Retinal pigment epithelial cell (primary cell): ENCODE measurements around the gene NKX2-2.

Experiments
- DNase-seq: peaks from one replicate; pipeline ENCODE4 v3.0.0-alpha.2; 2010; ENCODE audit warnings: low read depth
- H3K4me3 ChIP-seq: 2 replicates; pipeline ENCODE4 v1.5.1; 2011; ENCODE audit warnings: mild to moderate bottlenecking, low read length, control low read depth, moderate library complexity
- CTCF ChIP-seq: conservative IDR thresholded peaks from 2 replicates; pipeline ENCODE4 v1.5.1; 2011; ENCODE audit warnings: low read depth, low read length, control low read depth, inconsistent platforms

The NKX2-2 gene

GRCh38 chr20:21513881-21514540 lies at the start of gene NKX2-2:
TSS of gene NKX2-2 (minus strand) at chr20:21514064. CDS start at chr20:21513669, 395 bp downstream.
- no peak for TF ChIP-seq CTCF
- no peak within 1 kb of the TSS for H3K4me3 ChIP-seq
- no peak for DNase-seq

GRCh38 chr20:21562656-21563055 lies 48.8 kb upstream of the NKX2-2 start:
- TF ChIP-seq CTCF, result no peak
- no peak overlapping the region for H3K4me3 ChIP-seq
- no peak for DNase-seq

- no peak for TF ChIP-seq CTCF
- DNase-seq, result no peak
- H3K4me3 ChIP-seq, result no peak overlapping the region
Observed at GRCh38 chr20:21559305-21559704, 45.4 kb upstream of the NKX2-2 start.

- no peak overlapping the region for H3K4me3 ChIP-seq
- TF ChIP-seq CTCF, result no peak
- no peak for DNase-seq
Observed at GRCh38 chr20:21557241-21558020, 43.6 kb upstream of the NKX2-2 start.

GRCh38 chr20:21556398-21556797 lies 42.5 kb upstream of the NKX2-2 start:
- no peak for DNase-seq
- no peak for TF ChIP-seq CTCF
- no peak overlapping the region for H3K4me3 ChIP-seq

- no peak overlapping the region for H3K4me3 ChIP-seq
- DNase-seq, result no peak
- TF ChIP-seq CTCF, result no peak
Observed at GRCh38 chr20:21555470-21556120, 41.7 kb upstream of the NKX2-2 start.
